Cardiac muscle cell (in vitro differentiated cells and primary cell): ENCODE measurements around the gene C16orf78. TPM values are rescaled to one million over a fixed set of nuclear protein-coding genes. Genes with fewer than 3 reads are reported as not detected.

Experiments
- DNase-seq, 2 donors: peaks; one replicate each; pipeline versions ENCODE4 v3.0.0 to v3.0.0-alpha.2; 2010 to 2017; ENCODE audit warnings: low read depth in 1 of 2, low spot score in 1 of 2
- H3K27ac ChIP-seq: fragments of 200-600 bp; sonication (generic); 2 replicates; pipeline ENCODE4 v1.5.1; 2016
- H3K27me3 ChIP-seq: fragments of 200-600 bp; sonication (generic); 2 replicates; pipeline ENCODE4 v1.6.0; 2016; ENCODE audit warnings: control low read depth
- H3K36me3 ChIP-seq: fragments of 200-600 bp; sonication (generic); 2 replicates; pipeline ENCODE4 v1.5.1; 2016; ENCODE audit warnings: control low read depth
- H3K4me1 ChIP-seq: fragments of 200-600 bp; sonication (generic); 2 replicates; pipeline ENCODE4 v1.8.1; 2017; ENCODE audit warnings: low read depth, mild to moderate bottlenecking, mixed run types
- H3K4me3 ChIP-seq: fragments of 200-600 bp; sonication (generic); 2 replicates; pipeline ENCODE4 v1.5.1; 2016; ENCODE audit warnings: mild to moderate bottlenecking
- H3K9me3 ChIP-seq: fragments of 200-600 bp; sonication (generic); 2 replicates; pipeline ENCODE4 v1.5.1; 2017; ENCODE audit warnings: low read depth, mild to moderate bottlenecking, control low read depth
- CTCF ChIP-seq: IDR thresholded peaks from 2 replicates; pipeline ENCODE4 v1.5.1; 2012; ENCODE audit warnings: low read depth, mild to moderate bottlenecking, low read length
- polyA plus RNA-seq: library from polyadenylated mRNA; unstranded; fragments of >200 nt; fragmentation: Nextera tagmentation; extraction: Ambion mirVana; gene quantifications from 2 replicates; pipeline ENCODE4 v1.2.1, GENCODE V29; 2016
- total RNA-seq: library from RNA; depleted of rRNA; stranded (reverse); fragments of >200 nt; gene quantifications from 2 replicates; pipeline ENCODE4 v1.2.3, GENCODE V29; 2016

The C16orf78 gene
- total and polyA plus RNA-seq, 2 experiments from 2014 or later, result not detected

DNA sequence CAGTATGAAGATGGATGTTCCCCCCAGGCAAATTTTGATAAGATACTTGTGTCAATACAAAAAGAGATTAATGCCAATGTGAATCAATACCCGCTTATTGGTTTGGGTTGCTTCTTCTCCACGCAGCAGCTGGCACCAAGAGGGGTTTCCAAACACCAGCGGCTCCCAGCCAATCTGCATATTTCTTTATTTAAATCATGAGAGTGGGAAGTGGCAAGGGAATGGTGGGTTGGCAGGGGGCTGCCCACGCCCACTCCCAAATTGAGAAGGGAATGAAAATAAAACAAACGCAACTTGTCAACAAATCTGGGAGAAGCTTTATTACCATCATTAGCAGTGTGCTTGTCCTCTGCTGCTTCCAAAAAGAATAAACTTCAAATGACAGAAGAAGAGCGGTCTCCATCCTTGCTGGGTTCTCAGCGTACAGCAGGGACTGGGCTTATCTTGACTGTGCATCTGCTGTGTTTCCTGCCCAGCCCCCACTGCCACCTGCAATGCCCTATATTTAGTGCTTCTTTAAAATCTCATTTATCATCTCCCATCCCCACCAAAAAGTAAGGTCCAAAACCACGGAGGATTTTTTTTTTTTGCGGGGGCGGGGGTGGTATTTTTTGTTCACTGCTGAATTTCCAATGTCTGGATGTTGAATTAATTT, 34.9 kb upstream of the C16orf78 start:
- Histone ChIP-seq H3K27ac (no peak overlapping the region), H3K9me3 (no peaks in the 10 kb centered on the region), H3K27me3 (no peaks in the 10 kb centered on the region), H3K4me1 (no peaks in the 10 kb centered on the region), H3K36me3 (no peaks in the 10 kb centered on the region), H3K4me3 (no peak overlapping the region)
- DNase-seq, result no peak
- no peak for TF ChIP-seq CTCF

DNA sequence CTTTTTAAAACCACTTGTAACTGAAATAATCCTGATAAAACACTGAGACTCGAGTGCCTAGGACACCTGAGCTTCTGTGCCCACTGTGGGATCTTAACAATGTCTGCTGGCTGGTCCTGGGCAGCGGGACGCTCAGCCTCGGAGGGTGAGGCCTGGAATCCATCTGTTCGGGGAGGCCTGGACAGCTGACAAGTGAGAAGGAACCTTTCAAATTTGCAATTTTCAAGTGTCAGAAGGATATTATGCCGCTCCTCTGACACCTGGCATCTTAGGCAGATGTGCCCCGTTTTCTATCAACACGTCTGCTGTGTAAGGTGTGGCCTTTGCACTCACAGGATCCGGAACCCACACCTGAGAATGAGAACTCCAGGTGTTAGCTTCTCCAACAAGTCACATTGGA, 33.1 kb upstream of the C16orf78 start:
- Histone ChIP-seq H3K9me3 (no peaks in the 10 kb centered on the region), H3K36me3 (no peaks in the 10 kb centered on the region), H3K4me1 (no peaks in the 10 kb centered on the region), H3K4me3 (no peak overlapping the region), H3K27me3 (peaks cover 8% of the 10 kb centered on the region), H3K27ac (no peak overlapping the region)
- DNase-seq, result no peak
- TF ChIP-seq CTCF, result no peak

GRCh38 chr16:49341706-49342105, 31.9 kb upstream of the C16orf78 start:
- no peaks in the 10 kb centered on the region for H3K4me1 ChIP-seq
- TF ChIP-seq CTCF, result no peak
- no peak overlapping the region for H3K27ac ChIP-seq
- H3K36me3 ChIP-seq, result no peaks in the 10 kb centered on the region
- no peak overlapping the region for H3K4me3 ChIP-seq
- H3K9me3 ChIP-seq, result no peaks in the 10 kb centered on the region
- no peak for DNase-seq
- H3K27me3 ChIP-seq, result peaks cover 8% of the 10 kb centered on the region

DNA sequence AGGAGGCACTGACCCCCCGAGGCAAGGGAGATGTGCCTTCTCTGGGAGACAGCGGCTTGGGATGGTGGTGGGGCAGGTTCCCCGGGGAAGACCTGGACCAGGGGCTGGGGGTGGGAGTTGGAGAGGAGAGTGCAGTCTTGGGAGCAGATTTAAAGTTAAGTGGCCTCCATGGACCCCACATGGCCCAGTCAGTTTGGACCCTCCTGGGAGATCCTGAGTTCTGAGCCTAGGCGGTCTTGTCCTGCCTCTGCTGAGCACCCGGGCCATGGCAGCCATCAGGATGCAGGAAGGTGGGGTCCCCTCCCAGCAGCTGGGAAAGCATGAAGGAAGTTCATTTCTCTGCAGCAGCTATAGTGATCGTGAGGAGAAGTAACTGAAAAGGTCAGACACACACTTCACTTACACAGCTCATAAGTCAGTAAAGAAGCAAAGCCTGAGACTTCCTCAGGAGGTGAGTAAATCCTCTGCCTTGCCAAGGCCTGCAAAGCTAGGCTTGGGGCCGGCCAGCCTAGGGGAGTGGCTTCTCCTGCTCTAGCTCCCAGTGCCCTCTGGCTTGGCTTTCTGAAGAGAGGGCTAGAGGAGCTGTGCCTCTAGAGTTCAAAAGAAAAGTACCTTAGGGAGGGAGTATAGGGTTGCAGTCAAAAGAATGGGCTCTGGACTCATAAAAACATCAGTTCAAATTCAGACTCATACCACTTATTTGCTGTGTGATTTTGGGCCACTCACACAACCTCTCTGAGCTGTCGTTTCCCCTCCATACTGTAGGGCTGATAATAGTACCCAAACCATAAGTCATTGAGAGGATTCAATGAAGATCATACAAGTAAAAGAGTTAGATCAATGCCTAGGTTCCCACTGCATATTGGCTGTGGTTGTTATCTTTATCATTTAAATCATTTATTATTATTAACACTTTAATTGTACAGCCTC, 31.0 kb upstream of the C16orf78 start:
- TF ChIP-seq CTCF, result no peak
- DNase-seq, result no peak
- H3K4me1 ChIP-seq, result no peaks in the 10 kb centered on the region

GRCh38 chr16:49343291-49343690, 30.3 kb upstream of the C16orf78 start:
- H3K36me3 ChIP-seq, result no peaks in the 10 kb centered on the region
- H3K27ac ChIP-seq, result no peak overlapping the region
- no peak for TF ChIP-seq CTCF
- no peak overlapping the region for H3K4me3 ChIP-seq
- DNase-seq, result no peak
- no peaks in the 10 kb centered on the region for H3K9me3 ChIP-seq
- H3K4me1 ChIP-seq, result no peaks in the 10 kb centered on the region
- peaks cover 19% of the 10 kb centered on the region for H3K27me3 ChIP-seq

More for the DNA sequence above, 31.0 kb upstream of the C16orf78 start:
- no peak overlapping the region for H3K4me3 ChIP-seq
- peaks cover 16% of the 10 kb centered on the region for H3K27me3 ChIP-seq
- H3K9me3 ChIP-seq, result no peaks in the 10 kb centered on the region
- H3K27ac ChIP-seq, result no peak overlapping the region
- H3K36me3 ChIP-seq, result no peaks in the 10 kb centered on the region
